H9 (cell line): ENCODE measurements around the gene MORC4. TPM values are rescaled to one million over a fixed set of nuclear protein-coding genes. Genes with fewer than 3 reads are reported as not detected.

Experiments
- DNase-seq: peaks from one replicate; pipeline ENCODE4 v3.0.0-alpha.2; 2017
- H2AFZ ChIP-seq: one replicate; pipeline ENCODE4 v1.6.1; 2013; ENCODE audit warnings: mild to moderate bottlenecking, low read length, control low read depth, moderate library complexity
- H2AK5ac ChIP-seq: 2 replicates; pipeline ENCODE4 v1.6.1; 2013; ENCODE audit warnings: low read length, control low read depth, mixed read lengths; ENCODE audit not compliant: insufficient read length
- H2BK120ac ChIP-seq: one replicate; pipeline ENCODE4 v1.6.1; 2013; ENCODE audit warnings: low read depth, mild to moderate bottlenecking, low read length, control low read depth, inconsistent platforms; ENCODE audit not compliant: poor library complexity, severe bottlenecking
- H2BK12ac ChIP-seq: 2 replicates; pipeline ENCODE4 v1.6.1; 2013; ENCODE audit warnings: low read length, control low read depth, mixed read lengths, low read depth; ENCODE audit not compliant: insufficient read length
- H2BK15ac ChIP-seq: 2 replicates; pipeline ENCODE4 v1.6.1; 2013; ENCODE audit warnings: low read depth, low read length, control low read depth
- H2BK20ac ChIP-seq: one replicate; pipeline ENCODE4 v1.6.1; 2013; ENCODE audit warnings: low read depth, mild to moderate bottlenecking, low read length, control low read depth, inconsistent platforms; ENCODE audit not compliant: poor library complexity, severe bottlenecking
- H2BK5ac ChIP-seq: 2 replicates; pipeline ENCODE4 v1.6.1; 2013; ENCODE audit warnings: low read length, control low read depth, mixed read lengths; ENCODE audit not compliant: insufficient read length
- H3K14ac ChIP-seq: 2 replicates; pipeline ENCODE4 v1.6.1; 2013; ENCODE audit warnings: low read length, control low read depth; ENCODE audit not compliant: insufficient read depth
- H3K18ac ChIP-seq: 2 replicates; pipeline ENCODE4 v1.6.1; 2013; ENCODE audit warnings: low read depth, mild to moderate bottlenecking, mixed read lengths, low read length, control low read depth; ENCODE audit not compliant: insufficient read length
- H3K23ac ChIP-seq: 2 replicates; pipeline ENCODE4 v1.6.1; 2013; ENCODE audit warnings: low read length, control low read depth, mixed read lengths, low read depth; ENCODE audit not compliant: insufficient read length
- H3K23me2 ChIP-seq: 2 replicates; pipeline ENCODE4 v1.6.1; 2013; ENCODE audit warnings: low read depth, mild to moderate bottlenecking, mixed read lengths, low read length, control low read depth; ENCODE audit not compliant: insufficient read length, poor library complexity, severe bottlenecking
- H3K27ac ChIP-seq: 2 replicates; pipeline ENCODE4 v1.5.1; 2013; ENCODE audit warnings: low read length, control low read depth, mixed read lengths, low read depth; ENCODE audit not compliant: insufficient read length
- H3K27me3 ChIP-seq: 2 replicates; pipeline ENCODE4 v1.6.1; 2013; ENCODE audit warnings: low read length, control low read depth, inconsistent platforms; ENCODE audit not compliant: insufficient read depth
- H3K4ac ChIP-seq: 2 replicates; pipeline ENCODE4 v1.6.1; 2013; ENCODE audit warnings: low read depth, mild to moderate bottlenecking, control low read depth, inconsistent platforms, low read length, moderate library complexity
- H3K4me1 ChIP-seq: 2 replicates; pipeline ENCODE4 v1.6.1; 2013; ENCODE audit warnings: low read length, control low read depth, inconsistent platforms; ENCODE audit not compliant: insufficient read depth
- H3K4me2 ChIP-seq: 2 replicates; pipeline ENCODE4 v1.6.1; 2013; ENCODE audit warnings: low read length, control low read depth, mixed read lengths; ENCODE audit not compliant: insufficient read length, insufficient read depth
- H3K56ac ChIP-seq: 2 replicates; pipeline ENCODE4 v1.6.1; 2013; ENCODE audit warnings: low read depth, mild to moderate bottlenecking, mixed read lengths, low read length, control low read depth; ENCODE audit not compliant: insufficient read length
- H3K79me1 ChIP-seq: 2 replicates; pipeline ENCODE4 v1.6.1; 2013; ENCODE audit warnings: low read depth, mild to moderate bottlenecking, moderate library complexity, low read length, control low read depth, inconsistent platforms; ENCODE audit not compliant: insufficient read depth, poor library complexity, severe bottlenecking
- H3K79me2 ChIP-seq: 2 replicates; pipeline ENCODE4 v1.6.1; 2013; ENCODE audit warnings: low read length, control low read depth, inconsistent platforms; ENCODE audit not compliant: insufficient read depth
- H3K9ac ChIP-seq: 2 replicates; pipeline ENCODE4 v1.6.1; 2013; ENCODE audit warnings: low read length, control low read depth, mixed read lengths; ENCODE audit not compliant: insufficient read length; ENCODE audit errors: extremely low read depth
- H3K9me3 ChIP-seq: one replicate; pipeline ENCODE4 v1.6.1; 2013; ENCODE audit warnings: low read depth, low read length, inconsistent platforms; ENCODE audit not compliant: control insufficient read depth
- H3T11ph ChIP-seq: one replicate; pipeline ENCODE4 v1.6.1; 2013; ENCODE audit warnings: mild to moderate bottlenecking, low read length, control low read depth, inconsistent platforms
- H4K20me1 ChIP-seq: one replicate; pipeline ENCODE4 v1.6.1; 2013; ENCODE audit not compliant: control insufficient read depth, insufficient read length, insufficient read depth
- H4K5ac ChIP-seq: 2 replicates; pipeline ENCODE4 v1.6.1; 2013; ENCODE audit warnings: low read depth, mild to moderate bottlenecking, mixed read lengths, low read length, control low read depth; ENCODE audit not compliant: insufficient read length
- H4K8ac ChIP-seq: replicated peaks from 2 replicates; pipeline ENCODE4 v1.6.1; 2013; ENCODE audit warnings: low read length, control low read depth, mixed read lengths, low read depth; ENCODE audit not compliant: insufficient read length
- H4K91ac ChIP-seq: 2 replicates; pipeline ENCODE4 v1.6.1; 2013; ENCODE audit warnings: low read depth, mild to moderate bottlenecking, moderate library complexity, mixed read lengths, low read length, control low read depth; ENCODE audit not compliant: insufficient read length
- H3K27ac Mint-ChIP-seq, 3 experiments: 2 replicates in 2 of 3; 3 replicates in 1 of 3; pipeline ENCODE4 v1.8.0; 2020 to 2021; ENCODE audit warnings: mixed read lengths in 3 of 3, mild to moderate bottlenecking in 1 of 3, moderate library complexity in 1 of 3
- H3K27me3 Mint-ChIP-seq: 2 replicates; pipeline ENCODE4 v1.8.0; 2021; ENCODE audit warnings: low read depth, mild to moderate bottlenecking, moderate library complexity, mixed read lengths
- H3K36me3 Mint-ChIP-seq, 3 experiments: 2 replicates in 2 of 3; 3 replicates in 1 of 3; pipeline ENCODE4 v1.8.0; 2020 to 2021; ENCODE audit warnings: low read depth in 3 of 3, mixed read lengths in 3 of 3; ENCODE audit not compliant: insufficient read depth in 1 of 3
- H3K4me1 Mint-ChIP-seq, 2 experiments: 2 replicates each; pipeline ENCODE4 v1.8.0; 2020; ENCODE audit warnings: mixed read lengths in 2 of 2
- H3K4me3 Mint-ChIP-seq, 2 experiments: 2 replicates in 1 of 2; 3 replicates in 1 of 2; pipeline ENCODE4 v1.8.0; 2020 to 2021; ENCODE audit warnings: mild to moderate bottlenecking in 2 of 2, mixed read lengths in 2 of 2, moderate library complexity in 1 of 2
- H3K9me3 Mint-ChIP-seq, 2 experiments: 2 replicates in 1 of 2; 3 replicates in 1 of 2; pipeline ENCODE4 v1.8.0; 2020; ENCODE audit warnings: mild to moderate bottlenecking in 2 of 2, mixed read lengths in 2 of 2, moderate library complexity in 1 of 2
- CTCF ChIP-seq: fragments of 200-600 bp; sonication (generic); conservative IDR thresholded peaks from 3 replicates; pipeline ENCODE4 v1.8.0; 2021; ENCODE audit warnings: antibody characterized with exemption, mild to moderate bottlenecking
- WGBS: extraction: QIAGEN DNeasy Blood & Tissue Kit; methylation state at CpG from one replicate; pipeline ENCODE4 v1.1.7; 2013; ENCODE audit warnings: missing lambda C conversion rate, low lambda C conversion rate, mixed read lengths; ENCODE audit not compliant: insufficient read length; ENCODE audit errors: extremely low coverage; 5-methylcytosine and 5-hydroxymethylcytosine counted together
- total RNA-seq: library from RNA; stranded (reverse); gene quantifications from 2 replicates; pipeline ENCODE4 v1.2.1, GENCODE V29; 2021

Gene MORC4
- total RNA-seq, 1 experiment from 2014 or later, result 4.3 TPM

- H3K18ac ChIP-seq, result no peak overlapping the region
- no peak overlapping the region for H3K27ac ChIP-seq
- H3K79me2 ChIP-seq, result no peaks in the 10 kb centered on the region
- no peaks in the 10 kb centered on the region for H3K79me1 ChIP-seq
- no peak overlapping the region for H3K23ac ChIP-seq
- no peak for DNase-seq
- Mint-ChIP-seq H3K4me3 (no peak overlapping the region), H3K4me1 (no peaks in the 10 kb centered on the region), H3K27ac (no peak overlapping the region), H3K36me3 (peaks cover 2 to 7% (median 7%) of the 10 kb centered on the region in 3 experiments; a peak in 3 of 7 replicates), H3K9me3 (peaks cover 7 to 47% of the 10 kb centered on the region in 2 experiments; a peak in 4 of 5 replicates), H3K27me3 (no peaks in the 10 kb centered on the region)
- no peak overlapping the region for H2AFZ ChIP-seq
- no peak overlapping the region for H2AK5ac ChIP-seq
- TF ChIP-seq CTCF, result no peak
- H2BK5ac ChIP-seq, result no peak overlapping the region
- no peak overlapping the region for H3T11ph ChIP-seq
- no peaks in the 10 kb centered on the region for H3K4me1 ChIP-seq
- no peak overlapping the region for H2BK120ac ChIP-seq
- H2BK12ac ChIP-seq, result no peak overlapping the region
- no peak overlapping the region for H3K4ac ChIP-seq
- H4K5ac ChIP-seq, result no peak overlapping the region
- H3K4me2 ChIP-seq, result no peak overlapping the region
- no CpG with 5 or more reads among the region's 1 CpG for WGBS
- H4K8ac ChIP-seq, result no peak overlapping the region
- H3K9me3 ChIP-seq, result no peaks in the 10 kb centered on the region
- no peak overlapping the region for H3K9ac ChIP-seq
- H3K23me2 ChIP-seq, result no peaks in the 10 kb centered on the region
- H4K20me1 ChIP-seq, result no peaks in the 10 kb centered on the region
- H2BK20ac ChIP-seq, result no peak overlapping the region
- no peak overlapping the region for H2BK15ac ChIP-seq
- no peak overlapping the region for H4K91ac ChIP-seq
- no peak overlapping the region for H3K14ac ChIP-seq
- H3K27me3 ChIP-seq, result no peaks in the 10 kb centered on the region
- H3K56ac ChIP-seq, result no peak overlapping the region
Observed at GRCh38 chrX:107047622-107048021, 47.6 kb upstream of the MORC4 start.
